PC-3 (cell line): ENCODE results near the gene MED13L. TPM values are rescaled to one million over a fixed set of nuclear protein-coding genes. Genes with fewer than 3 reads are reported as not detected.

Source experiments
- ATAC-seq: fragments of 200-7000 bp; cut with Tn5 transposase; 2 replicates; pipeline ENCODE4 v1.9.1; 2020; ENCODE audit warnings: mild to moderate bottlenecking, moderate library complexity
- BruUV-seq: library from RNA; stranded (reverse); fragments of 400-500 nt; replicated peaks from 2 replicates; lab custom pipeline; 2021; lab: Mats Ljungman, UMichigan
- CTCF ChIA-PET: fragments of 300-600 bp; sonication (Branson Sonifier 250); formaldehyde crosslinking; loops from one replicate; lab custom pipeline; 2022; ENCODE audit warnings: antibody characterized with exemption; lab: Charles Lee
- POLR2A ChIA-PET: fragments of 300-600 bp; sonication (Branson Sonifier 250); formaldehyde crosslinking; loops from one replicate; lab custom pipeline; 2022; ENCODE audit warnings: antibody characterized with exemption; ENCODE audit not compliant: unreplicated experiment; lab: Charles Lee
- DNase-seq: peaks from one replicate; pipeline ENCODE4 v3.0.0-alpha.2; 2015
- H2AFZ ChIP-seq: fragments of 300-600 bp; sonication (generic); 2 replicates; pipeline ENCODE4 v1.6.0; 2016; ENCODE audit warnings: antibody characterized with exemption, low read length
- H3F3A ChIP-seq: fragments of 300-600 bp; sonication (generic); one replicate; pipeline ENCODE4 v1.6.0; 2017; ENCODE audit warnings: antibody characterized with exemption, low read length, control low read depth, mild to moderate bottlenecking; ENCODE audit not compliant: unreplicated experiment
- H3K27ac ChIP-seq: fragments of 300-600 bp; sonication (generic); 2 replicates; pipeline ENCODE4 v1.5.1; 2016; ENCODE audit warnings: mild to moderate bottlenecking, low read length
- H3K27me3 ChIP-seq: fragments of 300-600 bp; sonication (generic); 2 replicates; pipeline ENCODE4 v1.6.1; 2016; ENCODE audit warnings: low read length, mixed read lengths
- H3K36me3 ChIP-seq: fragments of 300-600 bp; sonication (generic); 2 replicates; pipeline ENCODE4 v1.6.1; 2016; ENCODE audit warnings: low read depth, mixed run types, low read length, mixed read lengths
- H3K4me1 ChIP-seq: fragments of 300-600 bp; sonication (generic); 2 replicates; pipeline ENCODE4 v1.5.1; 2016; ENCODE audit warnings: low read length; ENCODE audit not compliant: insufficient read depth
- H3K4me2 ChIP-seq: fragments of 300-600 bp; sonication (generic); 2 replicates; pipeline ENCODE4 v1.6.0; 2016; ENCODE audit warnings: low read length
- H3K4me3 ChIP-seq: fragments of 300-600 bp; sonication (generic); 2 replicates; pipeline ENCODE4 v1.5.1; 2016; ENCODE audit warnings: mild to moderate bottlenecking, low read length, mixed read lengths
- H3K79me2 ChIP-seq: fragments of 300-600 bp; sonication (generic); 2 replicates; pipeline ENCODE4 v1.6.1; 2017; ENCODE audit warnings: low read length, mixed read lengths
- H3K9ac ChIP-seq: fragments of 300-600 bp; sonication (generic); 2 replicates; pipeline ENCODE4 v1.6.0; 2016; ENCODE audit warnings: mild to moderate bottlenecking, low read length
- H3K9me2 ChIP-seq: fragments of 300-600 bp; sonication (generic); replicated peaks from 2 replicates; pipeline ENCODE4 v1.6.1; 2016; ENCODE audit warnings: mixed run types, low read length, mixed read lengths
- H3K9me3 ChIP-seq: fragments of 300-600 bp; sonication (generic); 2 replicates; pipeline ENCODE4 v1.6.1; 2016; ENCODE audit warnings: low read length, mixed read lengths
- H4K20me1 ChIP-seq: fragments of 300-600 bp; sonication (generic); 2 replicates; pipeline ENCODE4 v1.6.1; 2016; ENCODE audit warnings: low read length, mixed read lengths
- CTCF ChIP-seq: fragments of 300-600 bp; sonication (generic); conservative IDR thresholded peaks from 2 replicates; pipeline ENCODE4 v1.5.1; 2017; ENCODE audit warnings: antibody characterized with exemption, low read depth, mild to moderate bottlenecking, low read length
- EZH2 ChIP-seq: fragments of 300-600 bp; sonication (generic); IDR thresholded peaks from one replicate; pipeline ENCODE4 v1.6.1; 2017; ENCODE audit warnings: antibody characterized with exemption, mild to moderate bottlenecking, low read length; ENCODE audit not compliant: unreplicated experiment
- EZH2phosphoT487 ChIP-seq: fragments of 300-600 bp; sonication (generic); IDR thresholded peaks from 2 replicates; pipeline ENCODE4 v1.6.1; 2018; ENCODE audit warnings: mild to moderate bottlenecking, antibody characterized with exemption, low read length, borderline replicate concordance
- intact Hi-C: fragments of 100-400 bp; cut with micrococcal nuclease; formaldehyde crosslinking; loops from 2 replicates; pipeline ENCODE4 v1.9.0; 2023
- total RNA-seq: library from RNA; depleted of rRNA; stranded (reverse); fragments of >200 nt; gene quantifications from 2 replicates; pipeline ENCODE4 v1.2.3, GENCODE V29; 2014

The MED13L gene
- total RNA-seq, 1 experiment from 2014 or later = 61.2 TPM

GRCh38 chr12:116213014-116213413 is 64.5 kb downstream of the MED13L start:
- Histone ChIP-seq H3K4me2 (no peak overlapping the region), H3K27ac (no peak overlapping the region), H3K36me3 (no peaks in the 10 kb centered on the region), H3K27me3 (no peaks in the 10 kb centered on the region), H2AFZ (no peak overlapping the region), H3K4me1 (no peaks in the 10 kb centered on the region), H3K4me3 (no peak overlapping the region), H4K20me1 (peaks cover 70% of the 10 kb centered on the region), H3K9me3 (no peaks in the 10 kb centered on the region), H3K9ac (no peak overlapping the region), H3K79me2 (peaks cover 97% of the 10 kb centered on the region), H3F3A (no peaks in the 10 kb centered on the region), H3K9me2 (no peaks in the 10 kb centered on the region)
- ATAC-seq = no peak
- ChIA-PET CTCF (no interaction called here), POLR2A (no interaction called here)
- intact Hi-C loops = no loop called here
- BruUV-seq = no TSS peak
- TF ChIP-seq CTCF = no peak
- TF ChIP-seq EZH2 = no peak
- TF ChIP-seq EZH2phosphoT487 = no peak
- DNase-seq = no peak

GRCh38 chr12:116210762-116211161 is 66.7 kb downstream of the MED13L start:
- no peak for DNase-seq
- Histone ChIP-seq H3K4me3 (no peak overlapping the region), H3K27me3 (no peaks in the 10 kb centered on the region), H3K9me3 (no peaks in the 10 kb centered on the region), H3K9ac (no peak overlapping the region), H3K36me3 (no peaks in the 10 kb centered on the region), H3K79me2 (peaks cover 96% of the 10 kb centered on the region), H3K9me2 (no peaks in the 10 kb centered on the region), H3F3A (no peaks in the 10 kb centered on the region), H3K27ac (no peak overlapping the region), H2AFZ (no peak overlapping the region), H4K20me1 (peaks cover 71% of the 10 kb centered on the region), H3K4me2 (no peak overlapping the region), H3K4me1 (no peaks in the 10 kb centered on the region)
- TF ChIP-seq CTCF = no peak
- no peak for TF ChIP-seq EZH2phosphoT487
- TF ChIP-seq EZH2 = no peak
- CTCF ChIA-PET = interaction anchor here (0.7 kb wide), 1 partner anchor 9 kb away, joined by 3 read pairs; no protein-coding TSS in a partner anchor
- ATAC-seq = no peak
- BruUV-seq = no TSS peak
- POLR2A ChIA-PET = no interaction called here
- intact Hi-C loops = no loop called here

GRCh38 chr12:116210131-116210530 is 67.4 kb downstream of the MED13L start:
- H3K4me3 ChIP-seq = no peak overlapping the region
- H3K79me2 ChIP-seq = peaks cover 96% of the 10 kb centered on the region
- peaks cover 67% of the 10 kb centered on the region for H4K20me1 ChIP-seq
- no peak for DNase-seq
- H3K9me2 ChIP-seq = no peaks in the 10 kb centered on the region
- H3K36me3 ChIP-seq = no peaks in the 10 kb centered on the region
- no peak overlapping the region for H2AFZ ChIP-seq
- BruUV-seq = no TSS peak
- no peak overlapping the region for H3K9ac ChIP-seq
- TF ChIP-seq CTCF (no peak), EZH2phosphoT487 (no peak), EZH2 (no peak)
- no peaks in the 10 kb centered on the region for H3K4me1 ChIP-seq
- CTCF ChIA-PET = no interaction called here
- POLR2A ChIA-PET = no interaction called here
- H3K9me3 ChIP-seq = no peaks in the 10 kb centered on the region
- H3K27me3 ChIP-seq = no peaks in the 10 kb centered on the region
- intact Hi-C loops = no loop called here
- H3K4me2 ChIP-seq = no peak overlapping the region
- H3K27ac ChIP-seq = no peak overlapping the region
- no peaks in the 10 kb centered on the region for H3F3A ChIP-seq
- ATAC-seq = no peak
